ENCODE results near the gene PLEKHF1. TPM values are rescaled to one million over a fixed set of nuclear protein-coding genes. Genes with fewer than 3 reads are reported as not detected.

PLEKHF1 gene
- total and polyA plus RNA-seq, 2 experiments from 2014 or later = 10.1 to 25.1 TPM

- TF ChIP-seq ZNF462 (CRISPR knock-in tag; IDR thresholded peaks at IDR 0.05) = no peak
- TF ChIP-seq STAT1 (IDR thresholded peaks at IDR 0.05; ENCODE audit: unreplicated experiment) = no peak
- no peak for TF ChIP-seq NANOG (IDR thresholded peaks at IDR 0.05; ENCODE audit: borderline replicate concordance)
- no peak for TF ChIP-seq CREB1 (CRISPR knock-in tag; IDR thresholded peaks at IDR 0.05; ENCODE audit: low read depth)
Observed at GRCh38 chr19:29714953-29715700, 49.9 kb downstream of the PLEKHF1 start, which contains the start of gene C19orf12 (continued).

DNA sequence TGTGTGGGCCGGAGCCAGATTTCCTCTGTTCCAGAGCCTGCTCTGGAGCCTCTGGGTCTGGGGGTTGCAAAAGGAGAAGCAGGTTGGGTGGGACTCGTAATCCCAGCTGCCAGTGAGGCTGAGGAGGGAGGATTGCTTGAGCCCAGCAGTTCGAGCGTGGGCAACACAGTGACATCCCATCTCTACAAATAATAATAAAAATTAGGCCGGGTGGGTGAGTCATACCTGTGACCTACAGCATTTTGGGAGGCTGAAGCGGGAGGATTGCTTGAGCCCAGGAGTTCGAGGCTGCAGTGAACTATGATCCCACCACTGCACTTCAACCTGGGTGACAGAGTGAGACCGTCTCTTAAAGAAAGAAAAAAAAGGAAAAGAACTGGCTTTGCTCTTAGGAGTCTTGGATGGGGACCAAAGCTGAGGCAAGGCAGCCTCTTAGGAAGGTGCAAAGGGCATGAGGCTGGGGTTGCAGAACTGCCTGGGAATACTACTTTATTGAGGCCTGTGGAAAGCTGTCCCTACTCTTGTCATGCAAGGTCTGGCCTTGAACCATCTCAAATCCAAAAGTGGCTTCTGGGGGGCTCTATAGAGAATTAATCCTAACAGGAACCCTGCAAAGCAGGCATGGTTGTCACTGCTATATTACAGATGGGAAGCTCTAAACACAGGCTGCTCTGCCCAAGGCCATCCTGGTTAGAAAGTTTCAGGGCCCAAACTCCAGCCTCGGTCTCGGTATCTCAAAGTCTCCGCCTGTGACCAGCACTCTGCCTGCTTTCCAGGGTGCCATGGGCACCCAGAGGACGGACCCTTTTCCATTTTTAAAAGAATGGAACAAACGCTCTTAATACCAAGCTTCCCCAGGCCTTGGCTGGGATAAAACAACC, 50.7 kb downstream of the PLEKHF1 start:
- Histone ChIP-seq H3K4me3 (peak overlapping the region; percentile 76), H3K27ac (ENCODE audit: low read depth) (no peak overlapping the region), H3K36me3 (ENCODE audit: insufficient read depth) (no peaks in the 10 kb centered on the region), H2AFZ (peak overlapping the region; percentile 86), H4K20me1 (replicated peaks; ENCODE audit: insufficient read depth) (no peaks in the 10 kb centered on the region), H3K4me2 (peak overlapping the region; percentile 92), H3K27me3 (ENCODE audit: insufficient read depth) (no peaks in the 10 kb centered on the region), H3K79me2 (replicated peaks; ENCODE audit: insufficient read depth) (peaks cover 8% of the 10 kb centered on the region; the same call in 1 of the 2 replicates), H3K4me1 (ENCODE audit: insufficient read depth) (peaks cover 25% of the 10 kb centered on the region), H3F3A (replicated peaks; ENCODE audit: low read depth) (peaks cover 8% of the 10 kb centered on the region; the same call in 1 of the 2 replicates), H3K9me2 (ENCODE audit: insufficient read depth) (no peaks in the 10 kb centered on the region)
- ATAC-seq (peak; percentile 5), DNase-seq (ENCODE audit: low spot score) (peak; percentile 50)
- Mint-ChIP-seq H3K27me3 (ENCODE audit: insufficient read depth, low read depth, poor library complexity) (peaks cover 13% of the 10 kb centered on the region), H3K4me1 (peaks cover 27% of the 10 kb centered on the region), H3K4me3 (peak overlapping the region; percentile 81), H3K9me3 (no peaks in the 10 kb centered on the region; the same call in 2 of the 3 replicates), H3K36me3 (ENCODE audit: low read depth) (no peaks in the 10 kb centered on the region), H3K27ac (peak overlapping the region; percentile 58; the same call in 1 of the 2 replicates)
- TF ChIP-seq POLR2AphosphoS5 (IDR thresholded peaks at IDR 0.05; ENCODE audit: low read depth) (no peak), ZNF114 (CRISPR knock-in tag; IDR thresholded peaks at IDR 0.05) (no peak), STAT1 (IDR thresholded peaks at IDR 0.05; ENCODE audit: unreplicated experiment) (no peak), ZNF331 (CRISPR knock-in tag; IDR thresholded peaks at IDR 0.05; ENCODE audit: low read depth) (no peak), NANOG (IDR thresholded peaks at IDR 0.05; ENCODE audit: borderline replicate concordance) (no peak), EZH2 (IDR thresholded peaks at IDR 0.05; ENCODE audit: low read depth, unreplicated experiment) (no peak)
- TF ChIP-seq, protein P1, sequence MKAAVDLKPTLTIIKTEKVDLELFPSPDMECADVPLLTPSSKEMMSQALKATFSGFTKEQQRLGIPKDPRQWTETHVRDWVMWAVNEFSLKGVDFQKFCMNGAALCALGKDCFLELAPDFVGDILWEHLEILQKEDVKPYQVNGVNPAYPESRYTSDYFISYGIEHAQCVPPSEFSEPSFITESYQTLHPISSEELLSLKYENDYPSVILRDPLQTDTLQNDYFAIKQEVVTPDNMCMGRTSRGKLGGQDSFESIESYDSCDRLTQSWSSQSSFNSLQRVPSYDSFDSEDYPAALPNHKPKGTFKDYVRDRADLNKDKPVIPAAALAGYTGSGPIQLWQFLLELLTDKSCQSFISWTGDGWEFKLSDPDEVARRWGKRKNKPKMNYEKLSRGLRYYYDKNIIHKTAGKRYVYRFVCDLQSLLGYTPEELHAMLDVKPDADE (IDR thresholded peaks at IDR 0.05) = no peak
- TF ChIP-seq, protein P2, sequence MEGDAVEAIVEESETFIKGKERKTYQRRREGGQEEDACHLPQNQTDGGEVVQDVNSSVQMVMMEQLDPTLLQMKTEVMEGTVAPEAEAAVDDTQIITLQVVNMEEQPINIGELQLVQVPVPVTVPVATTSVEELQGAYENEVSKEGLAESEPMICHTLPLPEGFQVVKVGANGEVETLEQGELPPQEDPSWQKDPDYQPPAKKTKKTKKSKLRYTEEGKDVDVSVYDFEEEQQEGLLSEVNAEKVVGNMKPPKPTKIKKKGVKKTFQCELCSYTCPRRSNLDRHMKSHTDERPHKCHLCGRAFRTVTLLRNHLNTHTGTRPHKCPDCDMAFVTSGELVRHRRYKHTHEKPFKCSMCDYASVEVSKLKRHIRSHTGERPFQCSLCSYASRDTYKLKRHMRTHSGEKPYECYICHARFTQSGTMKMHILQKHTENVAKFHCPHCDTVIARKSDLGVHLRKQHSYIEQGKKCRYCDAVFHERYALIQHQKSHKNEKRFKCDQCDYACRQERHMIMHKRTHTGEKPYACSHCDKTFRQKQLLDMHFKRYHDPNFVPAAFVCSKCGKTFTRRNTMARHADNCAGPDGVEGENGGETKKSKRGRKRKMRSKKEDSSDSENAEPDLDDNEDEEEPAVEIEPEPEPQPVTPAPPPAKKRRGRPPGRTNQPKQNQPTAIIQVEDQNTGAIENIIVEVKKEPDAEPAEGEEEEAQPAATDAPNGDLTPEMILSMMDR (conservative IDR thresholded peaks at IDR 0.05; ENCODE audit: low read depth in 2 of 2) = no peak

Measured in GM23338 (cell line).